Measurements from ENCODE around the gene TOMM40L.

The TOMM40L gene

GRCh38 chr1:161225178-161225533 lies 704 bp upstream of the TOMM40L start:
- DNase-seq (ENCODE audit: low read depth), result no peak
- H3K4me3 ChIP-seq (ENCODE audit: low read depth, low read length), result no peak overlapping the region
- TF ChIP-seq MAX (IDR thresholded peaks at IDR 0.05; ENCODE audit: low read depth, low read length), result no peak
- no peak for TF ChIP-seq POLR2A (IDR thresholded peaks at IDR 0.05; ENCODE audit: extremely low read depth, insufficient read length)
- no peak for TF ChIP-seq MYC (IDR thresholded peaks at IDR 0.05; ENCODE audit: low read depth, low read length)
- no peak for TF ChIP-seq CTCF (IDR thresholded peaks at IDR 0.05; ENCODE audit: low read depth, low read length)

GRCh38 chr1:161226320-161226711 lies 456 bp downstream of the TOMM40L start:
- peak; percentile 13; the same call in 1 of the 2 replicates for TF ChIP-seq MYC (IDR thresholded peaks at IDR 0.05; ENCODE audit: low read depth, low read length)
- TF ChIP-seq MAX (IDR thresholded peaks at IDR 0.05; ENCODE audit: low read depth, low read length), result no peak
- TF ChIP-seq CTCF (IDR thresholded peaks at IDR 0.05; ENCODE audit: low read depth, low read length), result no peak
- peak overlapping the region; percentile 93 for H3K4me3 ChIP-seq (ENCODE audit: low read depth, low read length)
- DNase-seq (ENCODE audit: low read depth), result peak; percentile 27

GRCh38 chr1:161226759-161227158 lies 899 bp downstream of the TOMM40L start:
- H3K4me3 ChIP-seq (ENCODE audit: low read depth, low read length), result peak overlapping the region; percentile 93
- no peak for DNase-seq (ENCODE audit: low read depth)
- TF ChIP-seq CTCF (IDR thresholded peaks at IDR 0.05; ENCODE audit: low read depth, low read length), result no peak
- TF ChIP-seq POLR2A (IDR thresholded peaks at IDR 0.05; ENCODE audit: extremely low read depth, insufficient read length), result no peak
- no peak for TF ChIP-seq MYC (IDR thresholded peaks at IDR 0.05; ENCODE audit: low read depth, low read length)
- no peak for TF ChIP-seq MAX (IDR thresholded peaks at IDR 0.05; ENCODE audit: low read depth, low read length)

GRCh38 chr1:161227196-161227871 lies 1.5 kb downstream of the TOMM40L start:
- TF ChIP-seq MAX (IDR thresholded peaks at IDR 0.05; ENCODE audit: low read depth, low read length) (no peak), MYC (IDR thresholded peaks at IDR 0.05; ENCODE audit: low read depth, low read length) (no peak; the same call in 1 of the 2 replicates), POLR2A (IDR thresholded peaks at IDR 0.05; ENCODE audit: extremely low read depth, insufficient read length) (no peak), CTCF (IDR thresholded peaks at IDR 0.05; ENCODE audit: low read depth, low read length) (peak; percentile 74)
- peak overlapping the region; percentile 93 for H3K4me3 ChIP-seq (ENCODE audit: low read depth, low read length)
- peak; percentile 87 for DNase-seq (ENCODE audit: low read depth)

GRCh38 chr1:161228032-161228431 lies 2.2 kb downstream of the TOMM40L start:
- no peak for DNase-seq (ENCODE audit: low read depth)
- peak overlapping the region; percentile 93 for H3K4me3 ChIP-seq (ENCODE audit: low read depth, low read length)
- TF ChIP-seq MAX (IDR thresholded peaks at IDR 0.05; ENCODE audit: low read depth, low read length) (no peak), MYC (IDR thresholded peaks at IDR 0.05; ENCODE audit: low read depth, low read length) (0 out of 2 replicates have a peak, but pooled peaks have one; percentile 3), POLR2A (IDR thresholded peaks at IDR 0.05; ENCODE audit: extremely low read depth, insufficient read length) (no peak)

- DNase-seq (ENCODE audit: low read depth), result peak; percentile 35
- no peak overlapping the region for H3K4me3 ChIP-seq (ENCODE audit: low read depth, low read length)
- TF ChIP-seq MYC (IDR thresholded peaks at IDR 0.05; ENCODE audit: low read depth, low read length) (no peak), CTCF (IDR thresholded peaks at IDR 0.05; ENCODE audit: low read depth, low read length) (peak; percentile 34), POLR2A (IDR thresholded peaks at IDR 0.05; ENCODE audit: extremely low read depth, insufficient read length) (no peak), MAX (IDR thresholded peaks at IDR 0.05; ENCODE audit: low read depth, low read length) (no peak)
These were observed 4.0 kb downstream of the TOMM40L start for GRCh38 chr1:161229896-161230295.
